Central memory CD8-positive, alpha-beta T cell (primary cell): Measurements from ENCODE around the gene AKR1A1.
A peak's percentile ranks its signal among the peaks of the same experiment; 100 is the strongest.

Source experiments
- ATAC-seq: fragments of 150-1000 bp; cut with Tn5 transposase; replicated peaks from 2 replicates; pipeline ENCODE4 v1.10.0; 2022; ENCODE audit warnings: mild to moderate bottlenecking, moderate FRiP score, moderate number of reproducible peaks; ENCODE audit not compliant: poor library complexity, severe bottlenecking; ENCODE audit errors: extremely low read depth
- DNase-seq, 2 donors: peaks; one replicate each; pipeline ENCODE4 v3.0.0; 2021; ENCODE audit warnings: low spot score in 2 of 2
- H3K27ac Mint-ChIP-seq: one replicate; pipeline ENCODE4 v1.8.0; 2022; ENCODE audit warnings: low read depth, mild to moderate bottlenecking, moderate library complexity, mixed read lengths
- H3K27me3 Mint-ChIP-seq: one replicate; pipeline ENCODE4 v1.8.0; 2022; ENCODE audit warnings: mixed read lengths
- H3K36me3 Mint-ChIP-seq: one replicate; pipeline ENCODE4 v1.8.0; 2022; ENCODE audit warnings: mild to moderate bottlenecking, moderate library complexity, mixed read lengths; ENCODE audit not compliant: insufficient read depth
- H3K4me1 Mint-ChIP-seq: one replicate; pipeline ENCODE4 v1.8.0; 2022; ENCODE audit warnings: mixed read lengths
- H3K4me3 Mint-ChIP-seq: one replicate; pipeline ENCODE4 v1.8.0; 2022; ENCODE audit warnings: mild to moderate bottlenecking, moderate library complexity, mixed read lengths
- H3K9me3 Mint-ChIP-seq: one replicate; pipeline ENCODE4 v1.8.0; 2022; ENCODE audit warnings: mixed read lengths

AKR1A1 gene

DNA sequence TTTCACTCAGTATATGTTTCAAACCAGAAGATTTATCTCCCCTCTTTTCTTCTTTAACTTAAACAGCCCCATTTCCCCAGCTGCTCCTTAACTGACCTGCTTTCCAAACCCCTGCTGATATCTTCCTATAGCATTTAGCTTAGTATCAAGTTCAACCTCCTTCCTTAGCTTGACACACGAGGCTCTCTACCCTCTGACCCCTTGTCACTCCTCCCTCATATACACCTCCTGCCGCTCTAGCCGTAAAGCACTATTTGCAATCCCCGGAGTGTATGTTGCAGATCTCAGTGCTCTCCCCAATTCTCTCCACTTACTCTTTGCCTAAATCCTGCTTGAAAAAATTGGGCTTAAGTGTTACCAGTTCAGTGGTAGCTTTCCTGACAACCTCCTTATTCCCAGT, 13.7 kb upstream of the AKR1A1 start:
- DNase-seq = no peak
- Mint-ChIP-seq H3K27me3 (no peaks in the 10 kb centered on the region), H3K36me3 (no peaks in the 10 kb centered on the region), H3K27ac (no peak overlapping the region), H3K4me3 (no peak overlapping the region), H3K9me3 (no peaks in the 10 kb centered on the region), H3K4me1 (no peaks in the 10 kb centered on the region)
- no peak for ATAC-seq

DNA sequence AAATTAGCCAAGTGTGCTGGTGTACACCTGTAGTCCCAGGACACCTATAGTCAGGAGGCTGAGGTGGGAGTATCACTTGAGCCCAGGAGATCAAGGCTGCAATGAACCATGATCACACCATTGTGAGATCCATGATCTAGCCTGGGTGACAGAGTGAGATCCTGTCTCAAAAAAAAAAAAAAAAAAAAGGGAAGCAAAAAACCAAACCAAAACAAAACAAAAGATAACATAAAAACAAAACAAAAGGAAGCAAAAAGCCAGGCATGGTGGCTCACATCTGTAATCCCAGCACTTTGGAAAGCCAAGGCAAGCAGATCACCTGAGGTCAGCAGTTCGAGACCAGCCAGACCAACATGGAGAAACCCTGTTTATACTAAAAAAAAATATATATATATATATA, 9.4 kb upstream of the AKR1A1 start:
- H3K9me3 Mint-ChIP-seq = no peaks in the 10 kb centered on the region
- no peaks in the 10 kb centered on the region for H3K27me3 Mint-ChIP-seq
- ATAC-seq (no peak), DNase-seq (no peak)
- H3K27ac Mint-ChIP-seq = no peak overlapping the region
- no peak overlapping the region for H3K4me3 Mint-ChIP-seq
- H3K4me1 Mint-ChIP-seq = peaks cover 25% of the 10 kb centered on the region
- H3K36me3 Mint-ChIP-seq = peaks cover 2% of the 10 kb centered on the region

DNA sequence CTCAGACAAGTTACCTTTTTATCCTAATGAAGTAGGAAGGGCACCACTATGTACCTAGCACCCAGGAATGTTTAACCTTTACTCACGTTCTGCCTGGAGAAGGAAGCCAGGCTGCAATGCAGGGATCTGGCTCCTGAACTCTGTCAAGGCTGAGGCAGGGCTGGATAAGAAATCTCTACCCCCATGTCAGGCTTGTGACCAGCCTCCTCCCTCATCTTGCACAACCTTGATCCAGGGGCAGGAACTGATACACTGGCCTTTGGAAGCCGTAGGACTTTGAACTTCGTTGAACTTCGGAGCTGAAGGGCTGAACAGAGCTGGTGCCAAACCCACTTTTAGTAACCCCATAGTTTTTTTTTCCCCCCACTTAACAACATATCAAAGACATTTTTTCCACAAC, 8.0 kb upstream of the AKR1A1 start:
- no peak overlapping the region for H3K4me3 Mint-ChIP-seq
- peaks cover 2% of the 10 kb centered on the region for H3K36me3 Mint-ChIP-seq
- H3K9me3 Mint-ChIP-seq = no peaks in the 10 kb centered on the region
- no peak for ATAC-seq
- H3K27me3 Mint-ChIP-seq = no peaks in the 10 kb centered on the region
- DNase-seq = no peak
- H3K4me1 Mint-ChIP-seq = peaks cover 25% of the 10 kb centered on the region
- H3K27ac Mint-ChIP-seq = no peak overlapping the region

DNA sequence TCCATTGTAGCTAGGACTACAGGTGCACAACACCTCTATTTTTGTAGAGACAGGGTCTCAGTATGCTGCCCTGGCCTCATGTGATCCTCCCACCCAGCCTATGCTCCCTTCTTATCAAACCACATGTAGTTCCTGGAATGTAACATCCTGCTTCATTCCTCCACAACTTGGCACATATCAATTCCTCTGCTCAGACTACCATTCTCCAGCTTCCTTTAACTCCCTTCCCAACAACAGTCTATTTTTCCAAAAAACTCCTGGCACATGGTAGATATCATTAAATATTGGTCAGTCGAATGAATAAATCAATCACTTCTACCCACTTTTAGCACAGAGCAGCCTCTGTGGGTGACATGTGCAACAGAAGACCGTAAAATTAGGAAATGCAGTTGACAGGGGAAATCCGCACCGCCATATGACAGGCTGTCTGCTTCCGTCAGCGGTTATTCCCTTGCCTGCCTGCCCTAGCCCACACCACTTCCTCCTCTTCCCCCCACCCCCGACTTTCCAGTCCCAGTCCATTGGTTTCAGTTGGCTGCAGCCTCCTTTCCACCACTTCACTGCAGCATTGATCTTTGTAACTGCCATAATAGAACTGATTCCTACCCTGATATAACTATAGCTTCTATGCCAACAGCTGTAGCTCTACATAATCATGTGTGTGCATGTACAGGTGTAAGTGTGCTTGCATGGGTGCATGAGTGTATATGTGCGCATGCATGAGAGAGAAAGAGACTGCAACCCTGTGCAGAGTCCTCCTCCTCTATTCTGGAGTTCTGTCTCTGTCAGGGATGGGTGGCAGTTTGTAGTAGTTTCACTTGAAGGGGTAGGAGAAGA, 6.8 kb upstream of the AKR1A1 start:
- H3K27ac Mint-ChIP-seq = peak overlapping the region; percentile 29
- H3K27me3 Mint-ChIP-seq = no peaks in the 10 kb centered on the region
- peak; percentile 33 to 66 for DNase-seq
- H3K9me3 Mint-ChIP-seq = no peaks in the 10 kb centered on the region
- peaks cover 25% of the 10 kb centered on the region for H3K4me1 Mint-ChIP-seq
- peak; percentile 100 for ATAC-seq
- peak overlapping the region; percentile 39 for H3K4me3 Mint-ChIP-seq
- peaks cover 2% of the 10 kb centered on the region for H3K36me3 Mint-ChIP-seq

DNA sequence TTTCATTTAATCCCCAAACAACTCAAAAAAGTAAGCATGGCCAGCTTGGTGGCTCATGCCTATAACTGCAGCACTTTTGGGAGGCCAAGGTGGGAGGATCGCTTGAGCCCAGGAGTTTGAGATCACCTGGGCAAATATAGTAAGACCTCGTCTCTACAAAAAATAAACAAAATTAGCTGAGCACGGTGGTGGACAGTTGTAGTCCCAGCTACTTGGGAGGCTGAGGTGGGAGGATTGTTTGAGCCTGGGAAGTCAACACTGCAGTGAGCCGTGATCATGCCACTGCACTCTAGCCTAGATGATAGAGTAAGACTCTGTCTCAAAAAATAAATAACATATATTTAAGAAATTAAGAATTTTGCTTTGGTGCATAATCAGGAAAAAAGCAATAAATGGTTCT, 6.1 kb upstream of the AKR1A1 start:
- DNase-seq (no peak), ATAC-seq (no peak)
- Mint-ChIP-seq H3K9me3 (no peaks in the 10 kb centered on the region), H3K4me3 (no peak overlapping the region), H3K27me3 (no peaks in the 10 kb centered on the region), H3K4me1 (peaks cover 25% of the 10 kb centered on the region), H3K27ac (no peak overlapping the region), H3K36me3 (peaks cover 2% of the 10 kb centered on the region)

DNA sequence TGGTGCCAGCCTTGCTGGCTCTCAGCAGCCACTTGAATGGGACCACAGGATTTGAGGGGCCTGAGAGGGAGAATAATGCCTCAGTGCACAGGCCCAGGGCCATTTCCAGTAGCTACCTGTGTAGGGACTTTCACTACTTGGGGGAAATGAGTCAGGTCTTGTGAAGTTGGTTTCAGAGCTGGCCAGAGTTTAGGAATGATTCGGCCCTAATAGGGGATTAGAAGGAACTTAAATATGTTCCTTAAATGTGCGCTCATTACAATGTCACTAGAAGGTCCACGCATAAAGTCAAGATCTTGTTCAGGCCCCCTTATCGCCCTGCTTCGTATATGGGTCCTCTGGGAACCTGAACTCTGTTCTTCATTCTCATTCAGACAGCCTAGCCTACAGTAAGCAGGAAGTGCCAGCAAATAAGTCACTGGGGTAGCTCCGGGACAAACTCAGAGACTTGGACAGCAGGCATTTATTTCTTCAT, 5.6 kb upstream of the AKR1A1 start:
- Mint-ChIP-seq H3K27me3 (no peaks in the 10 kb centered on the region), H3K9me3 (no peaks in the 10 kb centered on the region), H3K27ac (peak overlapping the region; percentile 60), H3K4me1 (peaks cover 25% of the 10 kb centered on the region), H3K4me3 (no peak overlapping the region), H3K36me3 (peaks cover 2% of the 10 kb centered on the region)
- DNase-seq (no peak), ATAC-seq (no peak)

DNA sequence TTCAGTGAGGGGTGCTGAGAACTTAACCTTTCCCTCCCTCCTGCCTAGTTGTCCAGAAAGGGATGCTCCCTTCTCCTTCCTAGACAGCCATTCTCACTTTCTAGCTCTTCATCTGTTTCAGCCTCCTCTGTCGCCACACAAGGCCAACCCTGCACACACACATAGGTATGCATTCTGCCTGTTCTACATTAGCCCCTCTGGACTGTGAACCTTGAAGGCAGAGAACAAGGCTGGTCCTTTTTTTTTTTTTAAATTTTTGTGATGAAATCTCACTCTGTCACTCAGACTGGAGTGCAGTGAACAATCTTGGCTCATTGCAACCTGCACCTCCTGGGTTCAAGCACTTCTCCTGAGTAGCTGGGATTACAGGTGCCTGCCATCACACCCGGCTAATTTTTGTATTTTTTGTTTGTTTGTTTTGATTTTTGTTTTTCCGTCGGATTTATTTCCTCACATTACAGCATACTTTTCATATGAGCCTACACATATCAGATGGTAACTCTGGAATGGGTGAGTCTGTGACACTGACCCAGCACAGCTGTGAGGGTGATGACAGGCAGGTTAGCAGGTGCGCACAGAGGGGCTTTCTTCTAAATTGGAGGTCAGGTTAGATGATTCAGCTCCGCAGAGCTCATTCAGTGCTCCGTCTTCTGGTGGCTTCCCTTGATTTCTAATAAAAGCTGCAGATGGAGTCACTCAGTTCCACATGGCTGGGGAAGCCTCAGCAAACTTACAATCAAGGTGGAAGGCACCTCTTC, 4.9 kb upstream of the AKR1A1 start:
- Mint-ChIP-seq H3K27ac (peak overlapping the region; percentile 60), H3K4me3 (no peak overlapping the region), H3K4me1 (peaks cover 25% of the 10 kb centered on the region), H3K36me3 (peaks cover 4% of the 10 kb centered on the region), H3K27me3 (no peaks in the 10 kb centered on the region), H3K9me3 (no peaks in the 10 kb centered on the region)
- no peak for DNase-seq
- no peak for ATAC-seq

DNA sequence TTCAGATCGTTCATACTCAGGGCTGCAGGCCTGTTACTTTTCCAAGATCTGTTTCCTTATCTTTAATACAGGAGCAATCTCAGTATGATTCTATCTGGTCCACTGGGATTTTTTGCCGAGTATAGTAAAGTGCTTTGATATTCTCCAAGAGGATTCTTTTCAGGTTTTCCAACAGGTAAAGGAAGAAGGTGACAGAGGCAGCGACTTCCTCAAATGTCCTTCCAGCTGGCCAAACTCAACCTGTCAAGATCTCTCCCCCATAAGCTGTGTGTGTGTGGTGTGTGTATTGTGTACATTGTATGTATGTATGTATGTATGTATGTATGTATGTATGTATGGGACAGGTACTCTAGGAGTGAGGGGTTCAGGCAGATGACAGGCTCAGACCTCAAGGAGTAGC, 1.1 kb downstream of the AKR1A1 start:
- H3K4me1 Mint-ChIP-seq = peaks cover 20% of the 10 kb centered on the region
- no peaks in the 10 kb centered on the region for H3K9me3 Mint-ChIP-seq
- no peak for DNase-seq
- peak overlapping the region; percentile 94 for H3K4me3 Mint-ChIP-seq
- no peaks in the 10 kb centered on the region for H3K27me3 Mint-ChIP-seq
- H3K36me3 Mint-ChIP-seq = peaks cover 9% of the 10 kb centered on the region
- no peak for ATAC-seq
- peak overlapping the region; percentile 76 for H3K27ac Mint-ChIP-seq

DNA sequence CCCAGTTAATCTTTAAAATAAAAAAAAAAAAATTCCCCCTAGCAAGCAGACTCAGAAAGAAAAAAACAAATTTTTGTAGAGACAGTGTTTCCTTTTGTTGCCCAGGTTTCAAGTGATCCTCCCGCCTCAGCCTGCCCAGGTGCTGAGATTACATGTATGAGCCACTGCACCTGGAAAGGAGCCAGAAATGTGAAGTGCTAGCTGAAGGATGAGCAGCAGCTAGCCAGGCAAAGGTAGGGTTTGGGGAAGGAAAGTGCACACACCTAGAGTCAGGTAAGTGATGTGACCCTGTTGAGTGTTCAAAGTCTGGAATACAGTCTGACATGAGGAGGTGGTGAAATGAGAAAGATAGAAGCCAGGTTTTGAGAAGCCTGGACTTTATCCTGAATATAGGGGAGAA, 1.7 kb downstream of the AKR1A1 start:
- no peaks in the 10 kb centered on the region for H3K9me3 Mint-ChIP-seq
- DNase-seq (no peak), ATAC-seq (no peak)
- no peak overlapping the region for H3K27ac Mint-ChIP-seq
- H3K4me3 Mint-ChIP-seq = no peak overlapping the region
- H3K4me1 Mint-ChIP-seq = peaks cover 20% of the 10 kb centered on the region
- peaks cover 9% of the 10 kb centered on the region for H3K36me3 Mint-ChIP-seq
- H3K27me3 Mint-ChIP-seq = no peaks in the 10 kb centered on the region

DNA sequence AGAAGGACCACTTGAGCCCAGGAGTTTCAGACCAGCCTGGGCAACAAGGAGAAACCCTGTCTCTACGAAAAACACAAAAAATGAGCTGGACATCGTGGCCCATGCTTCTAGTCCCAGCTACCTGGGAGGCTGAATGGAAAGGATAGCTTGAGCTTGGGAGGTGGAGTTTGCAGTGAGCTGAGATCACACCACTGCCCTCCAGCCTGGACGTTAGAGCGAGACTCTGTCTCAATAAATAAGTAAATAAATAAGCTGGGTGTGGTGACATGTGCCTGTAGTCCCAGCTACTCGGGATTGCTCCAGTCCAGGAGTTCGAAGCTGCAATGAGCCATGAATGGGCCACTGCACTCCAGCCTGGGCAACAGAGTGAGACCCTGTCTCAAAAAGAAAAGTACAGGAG, 3.6 kb downstream of the AKR1A1 start:
- no peak for DNase-seq
- Mint-ChIP-seq H3K27me3 (no peaks in the 10 kb centered on the region), H3K4me3 (no peak overlapping the region), H3K9me3 (no peaks in the 10 kb centered on the region), H3K36me3 (peaks cover 12% of the 10 kb centered on the region), H3K4me1 (peaks cover 20% of the 10 kb centered on the region), H3K27ac (peak overlapping the region; percentile 68)
- no peak for ATAC-seq

DNA sequence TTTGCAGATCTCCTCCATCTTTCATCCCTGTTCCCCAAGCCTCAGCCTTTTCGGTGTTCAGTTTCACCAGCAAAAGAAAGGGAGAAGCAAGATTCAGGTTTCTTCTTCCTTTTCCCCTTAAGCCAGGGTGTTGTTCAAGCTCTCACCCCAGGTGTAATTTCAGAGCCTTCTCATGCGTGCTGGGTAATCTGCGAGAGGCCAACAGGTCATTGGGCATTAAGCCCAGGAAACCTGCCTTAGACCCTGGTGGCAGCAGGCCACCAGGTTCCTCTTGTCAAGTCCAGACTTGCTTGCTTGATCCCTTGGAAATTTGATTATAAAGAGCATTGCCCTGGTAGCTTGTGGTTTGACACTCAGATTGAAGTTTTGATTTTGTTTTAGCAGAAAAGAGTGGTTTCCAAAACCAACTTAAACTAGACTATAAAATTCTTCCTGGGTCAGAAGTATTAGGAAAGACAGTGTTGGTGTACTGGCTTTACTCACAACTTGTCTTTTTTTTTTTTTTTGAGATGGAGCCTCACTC, 6.9 kb downstream of the AKR1A1 start:
- no peak for ATAC-seq
- Mint-ChIP-seq H3K9me3 (no peaks in the 10 kb centered on the region), H3K27ac (no peak overlapping the region), H3K4me3 (no peak overlapping the region), H3K4me1 (peaks cover 3% of the 10 kb centered on the region), H3K27me3 (no peaks in the 10 kb centered on the region), H3K36me3 (peaks cover 9% of the 10 kb centered on the region)
- DNase-seq = no peak

DNA sequence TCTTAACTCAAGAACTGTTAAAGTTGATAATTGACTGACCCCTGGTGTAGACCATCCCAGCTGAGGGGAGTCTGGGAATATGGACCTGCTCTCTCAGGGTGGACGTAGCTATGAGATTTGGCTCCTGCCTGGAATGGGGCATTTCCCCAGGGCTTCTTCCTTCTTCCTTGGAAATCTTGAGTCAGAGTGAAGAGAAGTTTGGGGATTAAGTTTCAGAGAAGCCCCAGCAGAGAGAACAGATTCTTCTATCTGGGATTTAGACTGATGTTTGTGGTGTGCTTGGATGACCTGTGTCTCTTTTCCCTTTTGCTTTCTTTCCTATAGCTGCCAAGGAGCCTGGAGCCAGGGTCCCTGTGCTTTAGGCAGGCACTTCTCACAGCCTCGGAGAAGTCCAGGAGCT, 13.2 kb downstream of the AKR1A1 start:
- no peaks in the 10 kb centered on the region for H3K27me3 Mint-ChIP-seq
- H3K9me3 Mint-ChIP-seq = no peaks in the 10 kb centered on the region
- H3K4me1 Mint-ChIP-seq = no peaks in the 10 kb centered on the region
- no peak overlapping the region for H3K27ac Mint-ChIP-seq
- H3K4me3 Mint-ChIP-seq = no peak overlapping the region
- ATAC-seq = no peak
- peaks cover 23% of the 10 kb centered on the region for H3K36me3 Mint-ChIP-seq
- DNase-seq = no peak

DNA sequence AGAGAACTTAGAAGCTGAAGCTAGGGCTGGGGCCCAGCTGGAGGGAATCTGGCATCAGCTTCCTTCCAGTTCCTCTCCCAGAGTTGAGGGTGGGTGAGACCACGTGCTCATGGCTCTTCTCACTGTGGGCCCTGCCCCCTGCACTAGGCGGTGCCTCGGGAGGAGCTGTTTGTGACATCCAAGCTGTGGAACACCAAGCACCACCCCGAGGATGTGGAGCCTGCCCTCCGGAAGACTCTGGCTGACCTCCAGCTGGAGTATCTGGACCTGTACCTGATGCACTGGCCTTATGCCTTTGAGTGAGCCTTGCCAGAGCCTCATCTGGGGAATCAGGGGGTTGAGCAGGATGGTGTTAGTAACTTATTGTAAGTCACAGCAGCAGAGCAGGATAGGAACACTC, 16.1 kb downstream of the AKR1A1 start:
- ATAC-seq = no peak
- no peaks in the 10 kb centered on the region for H3K27me3 Mint-ChIP-seq
- no peaks in the 10 kb centered on the region for H3K9me3 Mint-ChIP-seq
- no peak overlapping the region for H3K4me3 Mint-ChIP-seq
- no peak for DNase-seq
- H3K36me3 Mint-ChIP-seq = peaks cover 30% of the 10 kb centered on the region
- H3K27ac Mint-ChIP-seq = no peak overlapping the region
- no peaks in the 10 kb centered on the region for H3K4me1 Mint-ChIP-seq
